GM18498 (cell line): ENCODE measurements around the gene ESRP2.
A peak's percentile ranks its signal among the peaks of the same experiment; 100 is the strongest.

Experiments used
- ATAC-seq: cut with Tn5 transposase; IDR thresholded peaks from one replicate; pipeline ENCODE4 v1.9.1; 2021; ENCODE audit warnings: mild to moderate bottlenecking, moderate library complexity; ENCODE audit not compliant: unreplicated experiment

The ESRP2 gene

GRCh38 chr16:68264128-68265077 lies 28.5 kb upstream of the ESRP2 start, which contains the start of gene SLC7A6:
SLC7A6 (plus strand) TSS chr16:68264526; CDS start chr16:68274727, 10,201 bp downstream.
- peak; percentile 61 for ATAC-seq

- ATAC-seq, result peak; percentile 3
These were observed 27.7 kb upstream of the ESRP2 start for GRCh38 chr16:68263559-68264127.

- ATAC-seq, result no peak
These were observed 23.3 kb upstream of the ESRP2 start for GRCh38 chr16:68259007-68259825.

GRCh38 chr16:68257906-68258800 lies 22.2 kb upstream of the ESRP2 start:
- ATAC-seq, result no peak

GRCh38 chr16:68257251-68257905 lies 21.5 kb upstream of the ESRP2 start:
- ATAC-seq, result no peak

- ATAC-seq, result no peak
These were observed 19.8 kb upstream of the ESRP2 start for GRCh38 chr16:68255712-68256111.

- no peak for ATAC-seq
These were observed 17.8 kb upstream of the ESRP2 start for GRCh38 chr16:68253721-68254120.

GRCh38 chr16:68252383-68252782 lies 16.5 kb upstream of the ESRP2 start:
- ATAC-seq, result no peak

GRCh38 chr16:68251832-68252231 lies 15.9 kb upstream of the ESRP2 start:
- no peak for ATAC-seq

- ATAC-seq, result no peak
These were observed 15.0 kb upstream of the ESRP2 start for GRCh38 chr16:68250951-68251350.

- ATAC-seq, result no peak
These were observed 13.4 kb upstream of the ESRP2 start for GRCh38 chr16:68249371-68249770.

GRCh38 chr16:68247932-68248331 lies 12.0 kb upstream of the ESRP2 start:
- ATAC-seq, result no peak

GRCh38 chr16:68247400-68247799 lies 11.5 kb upstream of the ESRP2 start:
- no peak for ATAC-seq

- ATAC-seq, result no peak
These were observed 10.7 kb upstream of the ESRP2 start for GRCh38 chr16:68246666-68247065.

GRCh38 chr16:68246121-68246520 lies 10.2 kb upstream of the ESRP2 start:
- ATAC-seq, result no peak

GRCh38 chr16:68244903-68245853 lies 9.3 kb upstream of the ESRP2 start, which contains the start of gene PLA2G15:
PLA2G15 (plus strand) TSS chr16:68245373; CDS start chr16:68245427, 54 bp downstream.
- ATAC-seq, result peak; percentile 91

GRCh38 chr16:68244481-68244902 lies 8.6 kb upstream of the ESRP2 start:
- ATAC-seq, result no peak
